Measurements from ENCODE around the gene TPSB2. TPM values are rescaled to one million over a fixed set of nuclear protein-coding genes. Genes with fewer than 3 reads are reported as not detected.

Gene TPSB2
- total and polyA plus RNA-seq, 7 donors, result 1.9 to 14.2 (median 3.3) TPM

GRCh38 chr16:1182950-1183907 is 46.8 kb downstream of the TPSB2 start:
- Histone ChIP-seq H3K9me3 (no peaks in the 10 kb centered on the region), H3K27ac (peak overlapping the region; percentile 9), H3K4me3 (no peak overlapping the region), H3K36me3 (ENCODE audit: insufficient read depth in 1 of 2, low read depth in 1 of 2) (no peaks in the 10 kb centered on the region), H3K4me1 (no peaks in the 10 kb centered on the region), H3K27me3 (ENCODE audit: insufficient read depth in 3 of 3, low read length in 2 of 3) (peaks cover 0 to 54% (median 18%) of the 10 kb centered on the region in 3 donors)
- intact Hi-C loops (cut with DNase I), result no loop called here
- WGBS, 3 donors, result 29 to 35% (median 30%) methylated on average over 38 to 45 of the region's 45 CpGs
- TF ChIP-seq CTCF (IDR thresholded peaks at IDR 0.05), result no peak
- DNase-seq (peak; percentile 48 to 64), ATAC-seq (no peak)

- Histone ChIP-seq H3K27ac (no peak overlapping the region), H3K9me3 (no peaks in the 10 kb centered on the region), H3K4me1 (no peaks in the 10 kb centered on the region), H3K36me3 (ENCODE audit: insufficient read depth in 1 of 2, low read depth in 1 of 2) (no peaks in the 10 kb centered on the region), H3K27me3 (ENCODE audit: insufficient read depth in 3 of 3, low read length in 2 of 3) (peaks cover 0 to 57% (median 18%) of the 10 kb centered on the region in 3 donors), H3K4me3 (no peak overlapping the region)
- ATAC-seq (peak; percentile 17 to 61 (median 48)), DNase-seq (peak; percentile 63 to 74)
- WGBS, 3 donors, result 9 to 15% (median 13%) methylated on average over 13 to 19 of the region's 19 CpGs
- intact Hi-C loops (cut with DNase I), result no loop called here
- TF ChIP-seq CTCF (IDR thresholded peaks at IDR 0.05), result no peak
Observed at GRCh38 chr16:1182316-1182671, 47.7 kb downstream of the TPSB2 start.

- 50 to 51% (median 50%) methylated on average over 38 to 39 of the region's 39 CpGs for WGBS, 3 donors
- Histone ChIP-seq H3K27me3 (ENCODE audit: insufficient read depth in 3 of 3, low read length in 2 of 3) (peaks cover 0 to 59% (median 14%) of the 10 kb centered on the region in 3 donors), H3K36me3 (ENCODE audit: insufficient read depth in 1 of 2, low read depth in 1 of 2) (no peaks in the 10 kb centered on the region), H3K27ac (peak overlapping the region; percentile 46), H3K9me3 (no peaks in the 10 kb centered on the region), H3K4me1 (no peaks in the 10 kb centered on the region), H3K4me3 (no peak overlapping the region)
- ATAC-seq (peak in 1 of 4 donors; percentile 3), DNase-seq (no peak)
- TF ChIP-seq CTCF (IDR thresholded peaks at IDR 0.05), result no peak
- intact Hi-C loops (cut with DNase I), result no loop called here
Observed at GRCh38 chr16:1181404-1182315, 48.3 kb downstream of the TPSB2 start.

- no peaks in the 10 kb centered on the region for H3K9me3 ChIP-seq
- H3K27ac ChIP-seq, result peak overlapping the region; percentile 46
- no peaks in the 10 kb centered on the region for H3K36me3 ChIP-seq (ENCODE audit: insufficient read depth in 1 of 2, low read depth in 1 of 2)
- H3K4me3 ChIP-seq, result no peak overlapping the region
- TF ChIP-seq CTCF (IDR thresholded peaks at IDR 0.05), result no peak
- WGBS, 3 donors, result 31 to 36% (median 34%) methylated on average over 31 to 38 of the region's 38 CpGs
- peaks cover 0 to 66% (median 13%) of the 10 kb centered on the region in 3 donors for H3K27me3 ChIP-seq (ENCODE audit: insufficient read depth in 3 of 3, low read length in 2 of 3)
- intact Hi-C loops (cut with DNase I), result no loop called here
- no peaks in the 10 kb centered on the region for H3K4me1 ChIP-seq
- DNase-seq (peak in 1 of 2 donors; percentile 68), ATAC-seq (no peak)
Observed at GRCh38 chr16:1180549-1181403, 49.2 kb downstream of the TPSB2 start.

Measured in psoas muscle (tissue), 8 donors.